K562 (cell line): ENCODE data around the gene MND1. TPM values are rescaled to one million over a fixed set of nuclear protein-coding genes. Genes with fewer than 3 reads are reported as not detected.

Source experiments
- BCOR ChIP-seq: fragments of 450-650 bp; IDR thresholded peaks from 2 replicates; pipeline ENCODE4 v1.6.1; 2016
- HMGN3 ChIP-seq: IDR thresholded peaks from 2 replicates; pipeline ENCODE4 v1.6.1; 2011; ENCODE audit warnings: borderline replicate concordance, low read depth, mild to moderate bottlenecking, mixed read lengths, low read length; ENCODE audit not compliant: insufficient read length; ENCODE audit errors: extremely low read depth
- HNRNPK ChIP-seq: fragments of 200-400 bp; formaldehyde crosslinking; IDR thresholded peaks from one replicate; pipeline ENCODE4 v1.6.1; 2018; ENCODE audit warnings: mild to moderate bottlenecking, low read depth, low read length; ENCODE audit not compliant: poor library complexity, severe bottlenecking
- HNRNPL ChIP-seq: fragments of 200-400 bp; formaldehyde crosslinking; IDR thresholded peaks from 2 replicates; pipeline ENCODE4 v1.6.1; 2017; ENCODE audit warnings: low read depth, mild to moderate bottlenecking, low read length
- LEF1 ChIP-seq: fragments of 450-650 bp; IDR thresholded peaks from 2 replicates; pipeline ENCODE4 v1.6.1; 2016; ENCODE audit warnings: mild to moderate bottlenecking
- MNT ChIP-seq, 2 experiments: fragments of 450-650 bp; conservative IDR thresholded peaks; 2 replicates each; pipeline ENCODE4 v1.6.1; 2017; ENCODE audit warnings: mild to moderate bottlenecking in 2 of 2, moderate library complexity in 2 of 2
- NCOR1 ChIP-seq: fragments of 450-650 bp; IDR thresholded peaks from 2 replicates; pipeline ENCODE4 v1.6.1; 2016; ENCODE audit warnings: mild to moderate bottlenecking, moderate library complexity
- NFE2L1 ChIP-seq: fragments of 450-650 bp; IDR thresholded peaks from 2 replicates; pipeline ENCODE4 v1.6.1; 2016; ENCODE audit warnings: missing genetic modification characterization, low read depth, mild to moderate bottlenecking, missing compliant biosample characterization, moderate library complexity, borderline replicate concordance
- RREB1 ChIP-seq: fragments of 250-450 bp; sonication (Bioruptor Pico); IDR thresholded peaks from 2 replicates; pipeline ENCODE4 v1.4.0; 2020
- YY1 ChIP-seq, 3 experiments: IDR thresholded peaks; 2 replicates each; pipeline ENCODE4 v1.6.1; 2011; ENCODE audit warnings: low read length in 2 of 3, mild to moderate bottlenecking in 2 of 3, moderate library complexity in 2 of 3, borderline replicate concordance in 1 of 3, control low read depth in 1 of 3, low read depth in 1 of 3; ENCODE audit not compliant: insufficient read depth in 3 of 3, insufficient replicate concordance in 2 of 3, control insufficient read depth in 1 of 3, insufficient read length in 1 of 3; ENCODE audit errors: extremely low read depth in 1 of 3
- ZBTB11 ChIP-seq, 3 experiments: fragments of 200-800 bp in 1 of 3; fragments of 250-450 bp in 1 of 3; fragments of 450-650 bp in 1 of 3; sonication (Bioruptor Pico) in 1 of 3; sonication (Bioruptor generic) in 1 of 3; formaldehyde crosslinking in 1 of 3; IDR thresholded peaks; 2 replicates each; pipeline versions ENCODE4 v1.6.1 to v1.8.0; 2016 to 2022; ENCODE audit warnings: mild to moderate bottlenecking in 2 of 3, missing genetic modification characterization in 2 of 3, missing compliant biosample characterization in 1 of 3, moderate library complexity in 1 of 3
- ZNF699 ChIP-seq: fragments of 250-450 bp; sonication (Bioruptor Pico); IDR thresholded peaks from 2 replicates; pipeline ENCODE4 v1.8.0; 2021; ENCODE audit warnings: mild to moderate bottlenecking, moderate library complexity; ENCODE audit not compliant: insufficient replicate concordance
- polyA plus RNA-seq, 8 experiments: library from polyadenylated mRNA; depleted of rRNA in 4 of 8; stranded (reverse) in 5 of 8; unstranded in 3 of 8; fragments of >200 nt; fragmentation: Nextera tagmentation in 2 of 8; fragmentation: Illumina TruSeq in 1 of 8; extraction: Ambion mirVana in 2 of 8; extraction: Trizol in 1 of 8; gene quantifications; 2 replicates each; pipeline versions ENCODE4 v1.2.1 to v1.2.3, GENCODE V29; 2011 to 2014; ENCODE audit warnings: inconsistent platforms in 1 of 8, missing spikeins in 1 of 8
- total RNA-seq, 7 experiments: library from RNA; depleted of rRNA in 6 of 7; stranded (reverse); fragments of >200 nt in 6 of 7; fragmentation: Illumina TruSeq in 2 of 7; extraction: Trizol in 2 of 7; gene quantifications; 2 replicates each; pipeline versions ENCODE4 v1.2.1 to v1.2.3, GENCODE V29; 2011 to 2021; ENCODE audit warnings: low replicate concordance in 1 of 7
- TF ChIP-seq, protein P1 (sequence below): fragments of 250-450 bp; sonication (Bioruptor Pico); IDR thresholded peaks from 2 replicates; pipeline ENCODE4 v1.8.0; 2022; ENCODE audit warnings: inconsistent platforms

The MND1 gene
- total and polyA plus RNA-seq, 9 of the 15 experiments (the other 6 are each of a cell fraction or from before 2014, with no cell fraction given) = 35.3 to 94.1 (median 59.9) TPM

GRCh38 chr4:153464068-153464467, 119.6 kb downstream of the MND1 start (continued):
- TF ChIP-seq RREB1 (CRISPR knock-in tag) (no peak), YY1 (IDR thresholded peaks at IDR 0.05; ENCODE audit: borderline replicate concordance in 1 of 3, control insufficient read depth in 1 of 3, extremely low read depth in 1 of 3, insufficient read depth in 3 of 3, insufficient read length in 1 of 3, insufficient replicate concordance in 2 of 3, low read depth in 1 of 3, low read length in 2 of 3) (peak in 1 of 3 experiments; percentile 79), NCOR1 (peak; percentile 91), MNT (conservative IDR thresholded peaks at IDR 0.05) (peak; percentile 51 to 80; a peak in 3 of 4 replicates), LEF1 (peak; percentile 88), BCOR (peak; percentile 67; the same call in 1 of the 2 replicates), ZNF699 (no peak), HNRNPL (no peak), HNRNPK (no peak), HMGN3 (peak; percentile 44), NFE2L1 (tag) (peak; percentile 74; the same call in 1 of the 2 replicates), ZBTB11 (CRISPR knock-in tag; IDR thresholded peaks at IDR 0.05) (peak in 1 of 3 experiments; percentile 42; a peak in 1 of 6 replicates)
- TF ChIP-seq, protein P1, sequence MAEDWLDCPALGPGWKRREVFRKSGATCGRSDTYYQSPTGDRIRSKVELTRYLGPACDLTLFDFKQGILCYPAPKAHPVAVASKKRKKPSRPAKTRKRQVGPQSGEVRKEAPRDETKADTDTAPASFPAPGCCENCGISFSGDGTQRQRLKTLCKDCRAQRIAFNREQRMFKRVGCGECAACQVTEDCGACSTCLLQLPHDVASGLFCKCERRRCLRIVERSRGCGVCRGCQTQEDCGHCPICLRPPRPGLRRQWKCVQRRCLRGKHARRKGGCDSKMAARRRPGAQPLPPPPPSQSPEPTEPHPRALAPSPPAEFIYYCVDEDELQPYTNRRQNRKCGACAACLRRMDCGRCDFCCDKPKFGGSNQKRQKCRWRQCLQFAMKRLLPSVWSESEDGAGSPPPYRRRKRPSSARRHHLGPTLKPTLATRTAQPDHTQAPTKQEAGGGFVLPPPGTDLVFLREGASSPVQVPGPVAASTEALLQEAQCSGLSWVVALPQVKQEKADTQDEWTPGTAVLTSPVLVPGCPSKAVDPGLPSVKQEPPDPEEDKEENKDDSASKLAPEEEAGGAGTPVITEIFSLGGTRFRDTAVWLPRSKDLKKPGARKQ (CRISPR knock-in tag) = no peak
